SK-N-SH (cell line): ENCODE results near the gene ALDH3B1.
"Not testable (repeated sequence)": the region's sequence is repeated elsewhere in the genome, so short reads cannot be mapped to it uniquely, and the experiment has no call there.

ENCODE experiments used
- CTCF ChIP-seq: fragments of 200-600 bp; sonication (generic); IDR thresholded peaks from 2 replicates; pipeline ENCODE4 v1.6.1; 2017; ENCODE audit warnings: antibody characterized with exemption, mild to moderate bottlenecking, moderate library complexity
- EP300 ChIP-seq, 2 experiments: IDR thresholded peaks; 2 replicates each; pipeline versions ENCODE4 v1.4.0 to v1.6.1; 2012; ENCODE audit warnings: borderline replicate concordance in 1 of 2, low read depth in 1 of 2, low read length in 1 of 2
- EZH2phosphoT487 ChIP-seq: fragments of 200-600 bp; sonication (generic); IDR thresholded peaks from 2 replicates; pipeline ENCODE4 v1.6.1; 2017; ENCODE audit warnings: low read depth, mixed run types, mild to moderate bottlenecking, antibody characterized with exemption, moderate library complexity, borderline replicate concordance
- GABPA ChIP-seq: IDR thresholded peaks from 2 replicates; pipeline ENCODE4 v1.4.0; 2012; ENCODE audit warnings: low read depth, mild to moderate bottlenecking
- NRF1 ChIP-seq: IDR thresholded peaks from 2 replicates; pipeline ENCODE4 v1.6.1; 2012; ENCODE audit warnings: low read depth, mild to moderate bottlenecking, low read length
- POLR2AphosphoS5 ChIP-seq: IDR thresholded peaks from 2 replicates; pipeline ENCODE4 v1.6.1; 2012; ENCODE audit warnings: low read depth, low read length
- RCOR1 ChIP-seq: fragments of 150-350 bp; IDR thresholded peaks from 2 replicates; pipeline ENCODE4 v1.6.1; 2017; ENCODE audit warnings: antibody characterized with exemption, low read length
- RFX5 ChIP-seq: IDR thresholded peaks from 2 replicates; pipeline ENCODE4 v1.6.1; 2012; ENCODE audit warnings: mild to moderate bottlenecking, improper control_type of control experiment, low read length
- USF2 ChIP-seq: fragments of 150-350 bp; IDR thresholded peaks from 2 replicates; pipeline ENCODE4 v1.6.1; 2017; ENCODE audit warnings: antibody characterized with exemption, low read length, low read depth, borderline replicate concordance
- ZBTB33 ChIP-seq: IDR thresholded peaks from 2 replicates; pipeline ENCODE4 v1.4.0; 2012; ENCODE audit warnings: low read depth, borderline replicate concordance

- TF ChIP-seq CTCF; EZH2phosphoT487; RFX5; EP300 (IDR thresholded peaks at IDR 0.05; ENCODE audit: borderline replicate concordance in 1 of 2, low read depth in 1 of 2, low read length in 1 of 2); USF2; NRF1; POLR2AphosphoS5; ZBTB33; RCOR1; GABPA: not testable (repeated sequence)
Measured at GRCh38 chr11:67995579-67995978, 14.5 kb upstream of the ALDH3B1 start.
